Keratinocyte (primary cell): ENCODE data around the gene MYCBP2. TPM values are rescaled to one million over a fixed set of nuclear protein-coding genes. Genes with fewer than 3 reads are reported as not detected.
A peak's percentile ranks its signal among the peaks of the same experiment; 100 is the strongest.

ENCODE experiments used
- DNase-seq: peaks from one replicate; pipeline ENCODE4 v3.0.0-alpha.2; 2011; ENCODE audit warnings: low read depth, missing footprints, low spot score
- FAIRE-seq: peaks from 2 replicates; lab custom pipeline; 2011; peaks lifted over from hg19 to GRCh38; lab: Jason Lieb, UNC
- H2AFZ ChIP-seq: 2 replicates; pipeline ENCODE4 v1.6.0; 2012; ENCODE audit warnings: low read length, control low read depth, inconsistent platforms; ENCODE audit not compliant: control insufficient read depth
- H3K27ac ChIP-seq: 2 replicates; pipeline ENCODE4 v1.5.1; 2011; ENCODE audit warnings: low read length; ENCODE audit not compliant: control insufficient read depth, insufficient read depth
- H3K27me3 ChIP-seq: 3 replicates; pipeline ENCODE4 v1.6.0; 2011; ENCODE audit warnings: low read length; ENCODE audit not compliant: control insufficient read depth, insufficient read depth; ENCODE audit errors: extremely low read depth
- H3K36me3 ChIP-seq, 2 experiments: 2 replicates in 1 of 2; 3 replicates in 1 of 2; pipeline ENCODE4 v1.5.1; 2011; ENCODE audit warnings: low read length in 2 of 2, mild to moderate bottlenecking in 1 of 2; ENCODE audit not compliant: control insufficient read depth in 2 of 2, insufficient read depth in 2 of 2; ENCODE audit errors: extremely low read depth in 1 of 2
- H3K4me1 ChIP-seq: 3 replicates; pipeline ENCODE4 v1.5.1; 2011; ENCODE audit warnings: low read length; ENCODE audit not compliant: control insufficient read depth, insufficient read depth; ENCODE audit errors: extremely low read depth
- H3K4me2 ChIP-seq: 3 replicates; pipeline ENCODE4 v1.6.0; 2011; ENCODE audit warnings: low read depth, low read length; ENCODE audit not compliant: control insufficient read depth, insufficient read depth; ENCODE audit errors: extremely low read depth
- H3K4me3 ChIP-seq, 3 experiments: fragments of 200-600 bp in 1 of 3; sonication (generic) in 1 of 3; 2 replicates in 2 of 3; 3 replicates in 1 of 3; pipeline ENCODE4 v1.5.1; 2011 to 2016; ENCODE audit warnings: low read length in 3 of 3, mild to moderate bottlenecking in 3 of 3, control low read depth in 2 of 3, inconsistent platforms in 1 of 3, low read depth in 1 of 3, mixed read lengths in 1 of 3, mixed run types in 1 of 3, moderate library complexity in 1 of 3; ENCODE audit not compliant: control insufficient read depth in 2 of 3, insufficient read depth in 2 of 3; ENCODE audit errors: extremely low read depth in 1 of 3
- H3K79me2 ChIP-seq: 2 replicates; pipeline ENCODE4 v1.6.0; 2012; ENCODE audit warnings: low read length; ENCODE audit not compliant: control insufficient read depth, insufficient read depth
- H3K9ac ChIP-seq: 3 replicates; pipeline ENCODE4 v1.6.0; 2011; ENCODE audit warnings: low read length; ENCODE audit not compliant: control insufficient read depth, insufficient read depth; ENCODE audit errors: extremely low read depth
- H3K9me1 ChIP-seq: 3 replicates; pipeline ENCODE4 v1.6.0; 2011; ENCODE audit warnings: low read length; ENCODE audit not compliant: control insufficient read depth, insufficient read depth; ENCODE audit errors: extremely low read depth
- H3K9me3 ChIP-seq: 2 replicates; pipeline ENCODE4 v1.5.1; 2012; ENCODE audit warnings: low read depth, low read length; ENCODE audit not compliant: control insufficient read depth
- H4K20me1 ChIP-seq: 3 replicates; pipeline ENCODE4 v1.6.0; 2011; ENCODE audit warnings: low read length; ENCODE audit not compliant: control insufficient read depth, insufficient read depth; ENCODE audit errors: extremely low read depth
- CTCF ChIP-seq, 3 experiments: IDR thresholded peaks in 1 of 3; conservative IDR thresholded peaks in 1 of 3; optimal IDR thresholded peaks in 1 of 3; 2 replicates in 2 of 3; 3 replicates in 1 of 3; pipeline versions ENCODE3 to v1.5.1; 2011; ENCODE audit warnings: low read length in 3 of 3, mild to moderate bottlenecking in 3 of 3, moderate library complexity in 2 of 3, control low read depth in 1 of 3, inconsistent platforms in 1 of 3; ENCODE audit not compliant: insufficient read depth in 2 of 3; ENCODE audit errors: extremely low read depth in 1 of 3
- EZH2 ChIP-seq: IDR thresholded peaks from one replicate; pipeline ENCODE4 v1.6.1; 2012; ENCODE audit warnings: inconsistent platforms, mild to moderate bottlenecking, low read length, moderate library complexity
- dilution Hi-C: fragments of 300-500 bp; cut with MboI; formaldehyde crosslinking; loops from one replicate; pipeline ENCODE4 v1.7.0; 2020; ENCODE audit warnings: low sequenced_read_pairs; ENCODE audit not compliant: extremely low pct_ligation_motif_present
- polyA plus RNA-seq, 5 experiments: library from polyadenylated mRNA; depleted of rRNA in 3 of 5; stranded (reverse) in 3 of 5; stranded (forward) in 1 of 5; unstranded in 1 of 5; fragments of >200 nt; gene quantifications; 1 replicate in 1 of 5; 2 replicates in 3 of 5; 3 replicates in 1 of 5; pipeline versions ENCODE4 v1.2.1 to v1.2.3, GENCODE V29; 2011 to 2012; ENCODE audit warnings: missing spikeins in 2 of 5, low read depth in 1 of 5, low replicate concordance in 1 of 5

MYCBP2 gene
- polyA plus RNA-seq, 1 donor (not counting 4 experiments of a cell fraction or from before 2014, with no cell fraction given) = 43.8 TPM

DNA sequence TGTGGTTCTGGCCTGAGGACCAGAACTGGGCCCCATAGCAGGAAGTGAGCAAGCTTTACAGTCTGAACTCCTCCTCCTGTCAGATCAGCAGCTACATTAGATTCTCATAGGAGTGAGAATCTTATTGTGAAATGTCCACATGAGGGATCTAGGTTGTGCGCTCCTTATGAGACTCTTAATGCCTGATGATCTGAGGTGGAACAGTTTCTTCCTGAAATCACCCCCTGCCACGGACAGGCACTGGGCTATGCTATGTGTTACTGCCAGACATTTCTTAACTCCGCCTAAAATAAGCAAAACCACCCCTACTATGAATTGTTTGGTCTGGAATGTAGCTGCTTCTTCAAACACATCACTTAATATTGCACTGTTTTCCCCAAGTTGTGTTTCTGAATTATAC is 304.6 kb downstream of the MYCBP2 start:
- TF ChIP-seq CTCF (optimal IDR thresholded peaks at IDR 0.05 in 1 of 3, IDR thresholded peaks at IDR 0.05 in 1 of 3, conservative IDR thresholded peaks at IDR 0.05 in 1 of 3; ENCODE audit: extremely low read depth in 1 of 3, insufficient read depth in 2 of 3, low read length in 3 of 3) (no peak), EZH2 (no peak)
- H3K4me2 ChIP-seq = no peak overlapping the region
- no peak overlapping the region for H3K9ac ChIP-seq
- dilution Hi-C loops = no loop called here
- H2AFZ ChIP-seq = no peak overlapping the region
- no peaks in the 10 kb centered on the region for H3K27me3 ChIP-seq
- H3K4me3 ChIP-seq = no peak overlapping the region
- H4K20me1 ChIP-seq = peaks cover 14% of the 10 kb centered on the region
- no peak overlapping the region for H3K27ac ChIP-seq
- no peaks in the 10 kb centered on the region for H3K9me1 ChIP-seq
- H3K9me3 ChIP-seq = no peaks in the 10 kb centered on the region
- FAIRE-seq (peak; percentile 58), DNase-seq (no peak)
- H3K79me2 ChIP-seq = peaks cover 74% of the 10 kb centered on the region
- peaks cover 13% of the 10 kb centered on the region for H3K4me1 ChIP-seq
- peaks cover under 1 to 2% of the 10 kb centered on the region in 2 experiments for H3K36me3 ChIP-seq

DNA sequence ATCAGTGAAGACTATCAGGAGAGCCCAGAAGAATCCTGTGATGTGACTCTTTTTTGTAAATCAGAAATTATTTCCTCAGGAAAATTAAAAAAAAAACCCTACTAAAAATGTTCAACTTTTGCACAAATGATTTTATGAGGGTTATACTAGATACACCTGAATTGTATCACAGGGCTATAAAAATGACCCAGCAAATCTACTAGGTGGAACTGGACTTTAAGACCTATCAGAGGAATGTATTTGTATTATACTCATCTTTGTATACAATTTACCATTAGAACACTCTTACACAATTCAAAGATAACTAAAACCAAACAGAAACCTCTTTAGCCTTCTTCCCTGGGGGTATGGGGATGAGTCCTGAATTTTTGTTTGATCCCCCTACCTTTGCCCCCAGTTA is 307.1 kb downstream of the MYCBP2 start:
- DNase-seq (no peak), FAIRE-seq (no peak)
- no peak overlapping the region for H3K27ac ChIP-seq

More for the DNA sequence above, 307.1 kb downstream of the MYCBP2 start:
- Histone ChIP-seq H3K9me3 (no peaks in the 10 kb centered on the region), H3K79me2 (peaks cover 58% of the 10 kb centered on the region), H3K4me3 (no peak overlapping the region), H3K4me1 (peaks cover 13% of the 10 kb centered on the region), H3K27me3 (no peaks in the 10 kb centered on the region), H3K4me2 (no peak overlapping the region), H4K20me1 (peaks cover 9% of the 10 kb centered on the region), H3K9me1 (no peaks in the 10 kb centered on the region), H3K36me3 (peaks cover 8 to 9% of the 10 kb centered on the region in 2 experiments), H3K9ac (no peak overlapping the region), H2AFZ (no peak overlapping the region)
- dilution Hi-C loops = no loop called here
- TF ChIP-seq CTCF (optimal IDR thresholded peaks at IDR 0.05 in 1 of 3, IDR thresholded peaks at IDR 0.05 in 1 of 3, conservative IDR thresholded peaks at IDR 0.05 in 1 of 3; ENCODE audit: extremely low read depth in 1 of 3, insufficient read depth in 2 of 3, low read length in 3 of 3) (no peak), EZH2 (no peak)
